ENCODE results near the gene ATF6B.
"Not testable (repeated sequence)": the region's sequence is repeated elsewhere in the genome, so short reads cannot be mapped to it uniquely, and the experiment has no call there.

The ATF6B gene

GRCh38 chr6:32079566-32080290, 48.3 kb downstream of the ATF6B start:
- DNase-seq = no peak

GRCh38 chr6:32076321-32076809, 51.7 kb downstream of the ATF6B start:
- DNase-seq = no peak

DNA sequence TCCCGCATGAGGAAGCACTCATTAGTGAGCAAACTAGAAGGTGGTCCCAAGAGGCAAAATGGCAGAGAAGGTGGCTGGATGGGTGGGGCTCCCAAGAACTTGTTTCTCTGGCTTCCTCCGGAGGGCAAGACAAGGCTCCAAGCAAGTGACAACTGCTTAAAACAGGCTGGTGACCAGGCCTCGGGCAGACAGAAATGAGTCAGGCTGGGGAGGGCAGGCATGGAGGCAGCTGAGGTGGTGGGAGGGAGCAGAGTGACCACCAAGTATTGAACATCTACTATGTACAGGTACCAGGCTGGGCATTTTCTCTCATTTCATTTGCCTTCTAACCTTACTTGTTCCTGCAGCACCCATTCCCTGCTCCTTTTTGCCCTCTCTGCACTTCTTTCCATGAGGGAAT, 52.3 kb downstream of the ATF6B start:
- no peak for DNase-seq

DNA sequence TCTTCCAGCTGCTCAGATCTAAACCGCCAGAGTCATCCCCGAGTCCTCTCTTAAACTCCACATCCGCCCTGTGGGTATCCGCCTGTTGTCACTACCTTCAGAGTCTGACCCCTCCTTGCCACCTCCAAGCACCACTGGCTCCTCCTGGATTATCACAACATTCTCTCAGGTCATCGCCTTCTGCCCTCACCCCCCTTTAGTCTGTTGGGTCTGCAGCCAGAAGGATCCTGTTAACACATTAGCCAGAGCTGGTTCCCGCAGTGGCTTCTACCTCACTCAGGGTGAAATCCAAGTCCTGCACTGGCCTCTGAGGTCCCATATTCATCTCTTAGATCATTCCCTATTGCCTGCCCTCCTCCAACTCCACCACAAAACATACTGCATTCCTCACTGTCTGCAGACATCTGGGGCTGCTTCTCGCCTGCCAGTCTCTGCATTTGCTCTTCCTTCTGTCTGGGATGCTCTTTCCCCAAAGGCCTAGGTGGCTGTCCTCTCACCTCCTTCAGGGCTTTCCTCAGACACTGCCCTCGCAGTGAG, 53.0 kb downstream of the ATF6B start:
- DNase-seq = no peak

- no peak for DNase-seq
Observed at GRCh38 chr6:32073613-32074012, 54.4 kb downstream of the ATF6B start.

- DNase-seq = no peak
Observed at GRCh38 chr6:32073101-32073500, 54.9 kb downstream of the ATF6B start.

- no peak for DNase-seq
Observed at GRCh38 chr6:32070814-32071543, 57.1 kb downstream of the ATF6B start.

- DNase-seq = no peak
Observed at GRCh38 chr6:32069878-32070515, 58.0 kb downstream of the ATF6B start.

DNA sequence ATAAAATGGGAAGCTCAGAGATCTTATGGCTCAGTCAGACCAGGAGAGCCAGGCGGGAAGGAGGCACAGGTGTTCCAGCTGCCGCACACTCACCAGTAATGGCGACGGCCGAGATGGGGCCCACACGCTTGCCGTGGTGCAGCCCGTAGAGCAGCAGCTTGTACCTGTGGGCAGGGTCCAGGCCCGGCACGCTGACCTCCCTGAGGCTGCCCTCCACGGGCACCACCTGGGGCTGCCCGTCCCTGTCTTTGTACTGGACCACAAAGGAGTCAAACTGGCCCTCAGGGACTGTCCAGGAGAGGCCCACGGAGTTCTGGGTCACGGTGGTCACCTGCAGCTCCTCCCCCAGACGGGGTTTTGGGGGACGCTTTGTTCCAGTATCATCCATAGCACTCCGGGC, 58.6 kb downstream of the ATF6B start:
- DNase-seq = no peak

- DNase-seq = no peak
Observed at GRCh38 chr6:32068867-32069266, 59.2 kb downstream of the ATF6B start.

- not testable (repeated sequence) for DNase-seq
Observed at GRCh38 chr6:32068315-32068714, 59.7 kb downstream of the ATF6B start.

DNA sequence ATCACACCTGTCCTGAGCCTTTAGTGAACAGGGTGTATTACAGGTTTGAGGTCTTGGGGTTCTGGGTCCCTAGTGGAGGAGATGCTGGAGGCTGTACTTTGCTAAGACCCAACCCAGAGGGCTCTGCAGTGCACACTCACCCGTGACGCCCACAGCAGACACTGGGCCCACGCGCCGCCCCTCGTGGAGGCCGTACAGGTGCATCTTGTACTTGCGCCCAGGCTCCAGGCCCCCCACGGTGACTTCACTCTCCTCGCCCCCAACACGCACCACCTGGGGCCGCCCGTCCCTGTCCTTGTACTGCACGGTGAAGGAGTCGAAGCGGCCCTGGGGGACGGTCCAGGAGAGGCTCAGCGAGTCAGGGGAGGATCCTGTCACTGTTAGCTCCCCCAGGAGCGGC, 60.5 kb downstream of the ATF6B start:
- not testable (repeated sequence) for DNase-seq
